Progenitor cell of endocrine pancreas (in vitro differentiated cells): ENCODE data around the gene CHMP1A. TPM values are rescaled to one million over a fixed set of nuclear protein-coding genes. Genes with fewer than 3 reads are reported as not detected.

Experiments used
- DNase-seq: peaks from one replicate; pipeline ENCODE4 v3.0.0; 2021; ENCODE audit warnings: low spot score; ENCODE audit not compliant: unreplicated experiment
- H3K27ac Mint-ChIP-seq: 2 replicates; pipeline ENCODE4 v1.8.0; 2021; ENCODE audit warnings: mild to moderate bottlenecking, moderate library complexity, mixed read lengths
- H3K27me3 Mint-ChIP-seq: 2 replicates; pipeline ENCODE4 v1.8.0; 2021; ENCODE audit warnings: mixed read lengths
- H3K36me3 Mint-ChIP-seq: 2 replicates; pipeline ENCODE4 v1.8.0; 2022; ENCODE audit warnings: mixed read lengths; ENCODE audit not compliant: insufficient read depth
- H3K4me1 Mint-ChIP-seq: 2 replicates; pipeline ENCODE4 v1.8.0; 2021; ENCODE audit warnings: low read depth, mixed read lengths
- H3K4me3 Mint-ChIP-seq: 2 replicates; pipeline ENCODE4 v1.8.0; 2021; ENCODE audit warnings: low read depth, mild to moderate bottlenecking, moderate library complexity, mixed read lengths
- H3K9me3 Mint-ChIP-seq: 2 replicates; pipeline ENCODE4 v1.8.0; 2021; ENCODE audit warnings: low read depth, mixed read lengths
- total RNA-seq: library from RNA; stranded (reverse); gene quantifications from 2 replicates; pipeline ENCODE4 v1.2.1, GENCODE V29; 2021
- TF ChIP-seq, protein P1 (sequence below): fragments of 200-600 bp; sonication (generic); IDR thresholded peaks from one replicate; pipeline ENCODE4 v1.5.0; 2021; ENCODE audit warnings: antibody characterized with exemption, mild to moderate bottlenecking; ENCODE audit not compliant: unreplicated experiment

CHMP1A gene
- total RNA-seq, 1 donor from 2014 or later, result 105 TPM

DNA sequence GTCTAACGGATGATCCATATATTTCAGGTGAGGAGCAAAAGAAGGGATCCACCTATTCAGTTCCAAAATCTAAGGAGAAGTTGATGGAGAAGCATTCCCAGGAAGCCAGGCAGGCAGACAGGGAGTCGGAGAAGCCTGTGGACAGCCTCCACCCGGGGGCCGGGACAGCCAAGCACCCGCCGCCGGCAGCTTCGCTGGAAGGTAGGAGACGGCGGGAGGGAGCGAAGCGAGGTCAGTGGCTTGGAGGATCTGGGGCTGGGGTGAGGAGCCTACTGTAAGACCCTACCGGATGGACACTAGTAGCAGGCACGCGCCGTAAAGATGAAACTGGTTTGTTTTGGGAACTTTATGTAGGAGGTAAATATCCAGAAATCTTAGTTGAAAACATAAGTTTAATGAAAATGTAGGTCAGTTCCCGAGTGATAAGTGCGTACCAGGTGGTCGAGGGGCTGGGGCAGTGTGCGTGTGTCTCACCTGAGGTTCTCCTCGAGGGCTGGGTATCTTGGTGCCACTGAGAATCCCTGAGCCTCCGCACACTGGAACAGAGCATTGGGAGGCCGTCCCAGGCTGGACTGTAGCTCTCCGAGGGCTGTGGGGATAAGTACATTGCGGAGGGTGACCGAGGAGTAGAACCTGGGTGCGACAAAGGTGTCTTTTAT lies 842 bp upstream of the CHMP1A start:
- peak overlapping the region; percentile 87 for H3K4me3 Mint-ChIP-seq
- H3K27ac Mint-ChIP-seq, result peak overlapping the region; percentile 92
- H3K4me1 Mint-ChIP-seq, result peaks cover 6% of the 10 kb centered on the region
- TF ChIP-seq, protein P1, sequence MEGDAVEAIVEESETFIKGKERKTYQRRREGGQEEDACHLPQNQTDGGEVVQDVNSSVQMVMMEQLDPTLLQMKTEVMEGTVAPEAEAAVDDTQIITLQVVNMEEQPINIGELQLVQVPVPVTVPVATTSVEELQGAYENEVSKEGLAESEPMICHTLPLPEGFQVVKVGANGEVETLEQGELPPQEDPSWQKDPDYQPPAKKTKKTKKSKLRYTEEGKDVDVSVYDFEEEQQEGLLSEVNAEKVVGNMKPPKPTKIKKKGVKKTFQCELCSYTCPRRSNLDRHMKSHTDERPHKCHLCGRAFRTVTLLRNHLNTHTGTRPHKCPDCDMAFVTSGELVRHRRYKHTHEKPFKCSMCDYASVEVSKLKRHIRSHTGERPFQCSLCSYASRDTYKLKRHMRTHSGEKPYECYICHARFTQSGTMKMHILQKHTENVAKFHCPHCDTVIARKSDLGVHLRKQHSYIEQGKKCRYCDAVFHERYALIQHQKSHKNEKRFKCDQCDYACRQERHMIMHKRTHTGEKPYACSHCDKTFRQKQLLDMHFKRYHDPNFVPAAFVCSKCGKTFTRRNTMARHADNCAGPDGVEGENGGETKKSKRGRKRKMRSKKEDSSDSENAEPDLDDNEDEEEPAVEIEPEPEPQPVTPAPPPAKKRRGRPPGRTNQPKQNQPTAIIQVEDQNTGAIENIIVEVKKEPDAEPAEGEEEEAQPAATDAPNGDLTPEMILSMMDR, result no peak
- peaks cover 40% of the 10 kb centered on the region for H3K36me3 Mint-ChIP-seq
- no peaks in the 10 kb centered on the region for H3K27me3 Mint-ChIP-seq
- no peak for DNase-seq
- no peaks in the 10 kb centered on the region for H3K9me3 Mint-ChIP-seq

DNA sequence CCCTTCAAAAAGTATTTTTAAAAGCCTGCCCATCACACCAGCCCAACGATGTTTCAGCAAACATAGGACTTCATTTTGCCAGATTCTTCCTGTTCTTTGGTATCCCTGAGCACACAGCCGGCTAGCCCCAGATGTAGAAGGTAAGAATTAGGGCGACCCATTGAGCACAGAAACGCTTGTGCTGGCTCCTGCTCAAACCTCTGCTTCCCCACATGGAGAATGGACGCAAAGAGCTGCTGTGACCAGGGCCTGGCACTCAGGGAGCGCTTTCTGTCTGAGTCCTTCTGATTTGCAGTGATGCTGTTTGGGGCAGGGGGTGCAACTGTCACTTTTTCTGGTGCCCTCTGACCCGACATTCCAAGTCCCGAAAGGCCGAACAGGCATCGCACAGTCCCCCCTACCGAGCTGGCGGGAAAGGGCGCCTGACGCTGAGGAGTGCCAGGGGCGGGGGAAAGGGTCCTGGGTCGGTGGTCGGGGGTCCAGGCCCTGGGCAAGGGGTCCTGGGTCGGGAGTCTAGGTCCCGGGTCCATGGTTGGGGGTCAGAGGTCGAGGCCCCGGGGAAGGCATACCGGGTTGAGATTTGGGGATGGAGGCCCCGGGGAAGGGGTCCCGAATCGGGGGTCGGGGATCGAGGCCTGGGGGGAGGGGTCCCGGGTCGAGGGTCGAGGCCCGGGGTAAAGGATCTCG lies 930 bp downstream of the CHMP1A start:
- TF ChIP-seq, protein P1, result no peak
- Mint-ChIP-seq H3K36me3 (peaks cover 26% of the 10 kb centered on the region), H3K4me3 (peak overlapping the region; percentile 87), H3K9me3 (no peaks in the 10 kb centered on the region), H3K27me3 (no peaks in the 10 kb centered on the region), H3K27ac (peak overlapping the region; percentile 73), H3K4me1 (peaks cover 6% of the 10 kb centered on the region)
- DNase-seq, result no peak

DNA sequence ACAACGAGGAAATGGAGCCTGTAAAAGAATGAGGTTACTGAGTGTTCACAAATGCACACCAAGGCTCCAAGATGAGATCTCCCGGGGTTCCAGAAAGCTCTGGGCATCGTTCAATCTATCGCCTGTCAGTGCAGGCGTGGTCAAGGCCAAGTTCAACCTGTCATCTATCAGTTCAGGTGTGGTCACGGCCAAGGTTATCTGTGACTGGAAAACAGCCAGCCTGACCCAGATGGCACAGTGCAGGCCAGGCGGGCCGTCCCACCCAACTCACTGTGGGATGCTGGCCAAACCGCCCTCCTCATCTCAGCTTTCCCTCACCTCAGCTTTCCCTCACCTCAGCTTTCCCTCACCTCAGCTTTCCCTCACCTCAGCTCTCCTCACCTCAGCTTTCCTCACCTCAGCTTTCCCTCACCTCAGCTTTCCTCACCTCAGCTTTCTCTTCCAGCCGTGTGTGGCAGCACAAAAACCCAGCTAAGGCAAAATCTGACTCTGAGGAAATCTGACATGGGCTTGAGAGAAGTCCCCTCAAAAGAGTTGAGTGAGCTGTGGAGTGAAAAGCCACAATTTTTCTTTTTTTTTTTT lies 2.4 kb downstream of the CHMP1A start:
- Mint-ChIP-seq H3K4me1 (peaks cover 6% of the 10 kb centered on the region), H3K36me3 (peaks cover 13% of the 10 kb centered on the region), H3K27me3 (no peaks in the 10 kb centered on the region), H3K27ac (peak overlapping the region; percentile 49), H3K9me3 (no peaks in the 10 kb centered on the region), H3K4me3 (peak overlapping the region; percentile 87)
- no peak for DNase-seq
- TF ChIP-seq, protein P1, result no peak

DNA sequence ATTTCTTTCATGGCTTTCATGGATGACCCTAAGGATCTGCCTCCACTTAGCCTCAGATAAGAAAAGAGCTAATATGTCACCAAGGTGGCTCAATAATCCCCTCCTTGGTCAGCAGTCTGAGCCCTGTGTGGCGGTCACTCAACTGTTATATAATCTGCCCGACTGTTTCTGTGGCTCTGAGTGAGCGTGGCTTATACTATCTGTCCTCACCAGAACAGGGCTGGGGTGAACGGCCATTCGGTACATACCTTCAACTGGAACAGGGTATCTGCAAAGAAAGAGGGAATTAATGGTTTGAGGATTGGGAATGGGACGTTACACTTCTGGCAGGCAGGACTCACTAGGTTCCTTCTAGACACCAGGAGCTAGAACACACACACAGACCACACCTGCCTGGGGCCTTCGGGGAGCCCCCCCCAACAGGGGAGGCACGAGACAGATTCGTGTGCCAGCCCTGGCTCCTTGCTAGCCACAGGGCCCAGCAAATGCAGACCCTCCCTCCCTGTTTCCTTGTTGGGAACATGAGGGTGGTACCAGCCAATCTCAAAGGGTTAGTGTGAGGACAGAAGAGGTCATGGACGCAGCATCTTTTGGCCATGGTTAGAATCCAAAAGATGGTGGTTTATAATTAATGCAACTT lies 3.7 kb downstream of the CHMP1A start:
- DNase-seq, result no peak
- TF ChIP-seq, protein P1, result no peak
- peaks cover 6% of the 10 kb centered on the region for H3K4me1 Mint-ChIP-seq
- peak overlapping the region; percentile 53 for H3K4me3 Mint-ChIP-seq
- peaks cover 12% of the 10 kb centered on the region for H3K36me3 Mint-ChIP-seq
- no peaks in the 10 kb centered on the region for H3K27me3 Mint-ChIP-seq
- no peaks in the 10 kb centered on the region for H3K9me3 Mint-ChIP-seq
- no peak overlapping the region for H3K27ac Mint-ChIP-seq

DNA sequence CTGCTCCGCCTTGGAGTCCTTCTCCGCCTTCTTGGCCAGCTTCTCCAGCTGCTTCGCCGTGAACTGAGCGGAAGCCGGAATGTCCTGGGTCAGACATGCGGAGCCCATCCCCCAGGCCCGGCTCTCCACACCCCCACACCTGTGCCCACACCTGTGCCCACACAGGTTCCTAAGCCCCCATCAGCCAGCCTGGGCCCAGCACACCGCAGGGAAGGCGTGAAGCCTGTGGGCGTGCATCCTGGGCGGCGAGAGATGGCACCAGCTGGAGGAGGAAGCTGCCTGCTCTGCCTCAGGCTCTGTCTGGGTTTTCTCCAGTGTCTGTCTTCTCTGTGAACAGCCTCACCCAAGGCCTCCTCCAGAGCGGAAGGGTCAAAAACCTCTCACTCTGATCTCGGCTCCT lies 5.9 kb downstream of the CHMP1A start:
- H3K27ac Mint-ChIP-seq, result no peak overlapping the region
- no peak overlapping the region for H3K4me3 Mint-ChIP-seq
- no peaks in the 10 kb centered on the region for H3K9me3 Mint-ChIP-seq
- no peaks in the 10 kb centered on the region for H3K4me1 Mint-ChIP-seq
- H3K27me3 Mint-ChIP-seq, result no peaks in the 10 kb centered on the region
- DNase-seq, result no peak
- TF ChIP-seq, protein P1, result no peak
- H3K36me3 Mint-ChIP-seq, result peaks cover 9% of the 10 kb centered on the region
